Upper lobe of right lung (tissue), 1 donor: Measurements from ENCODE around the gene DTX2. TPM values are rescaled to one million over a fixed set of nuclear protein-coding genes. Genes with fewer than 3 reads are reported as not detected.
"Not testable (repeated sequence)": the region's sequence is repeated elsewhere in the genome, so short reads cannot be mapped to it uniquely, and the experiment has no call there.

Experiments
- ATAC-seq: fragments of 200-7000 bp; cut with Tn5 transposase; one replicate; pipeline ENCODE4 v1.9.1; 2020; ENCODE audit warnings: mild to moderate bottlenecking, moderate library complexity
- DNase-seq: peaks from one replicate; pipeline ENCODE4 v3.0.0-alpha.2; 2020
- H3K27ac ChIP-seq: fragments of 200-600 bp; one replicate; pipeline ENCODE4 v1.8.0; 2022
- H3K27me3 ChIP-seq: fragments of 200-600 bp; one replicate; pipeline ENCODE4 v1.8.0; 2022; ENCODE audit warnings: mild to moderate bottlenecking
- H3K36me3 ChIP-seq: fragments of 200-600 bp; one replicate; pipeline ENCODE4 v1.8.0; 2022
- H3K4me1 ChIP-seq: fragments of 200-600 bp; one replicate; pipeline ENCODE4 v1.8.0; 2022
- H3K4me3 ChIP-seq: fragments of 200-600 bp; one replicate; pipeline ENCODE4 v1.8.0; 2022; ENCODE audit warnings: mild to moderate bottlenecking
- H3K9me3 ChIP-seq: fragments of 200-600 bp; one replicate; pipeline ENCODE4 v1.8.0; 2022
- CTCF ChIP-seq: fragments of 200-600 bp; IDR thresholded peaks from one replicate; pipeline ENCODE4 v1.8.0; 2022; ENCODE audit warnings: antibody characterized with exemption
- intact Hi-C: fragments of 100-400 bp; cut with DNase I; formaldehyde crosslinking; loops from one replicate; pipeline ENCODE4 v1.11.0; 2022
- total RNA-seq: library from RNA; stranded (reverse); fragmentation: NEBNext Ultra II Directional; extraction: Animal tissue kit (Norgen Biotek cat#: 25700); gene quantifications from one replicate; pipeline ENCODE4 v1.2.1, GENCODE V29; 2021
- donor health status: DM: no; HTN: yes; CAD: no; lungs with severe emphysema.

Gene DTX2
- total RNA-seq, 1 donor from 2014 or later, result 25.6 TPM

GRCh38 chr7:76425156-76425555 lies 36.4 kb upstream of the DTX2 start:
- Histone ChIP-seq H3K9me3 (no peaks in the 10 kb centered on the region), H3K27me3 (no peaks in the 10 kb centered on the region), H3K27ac (no peak overlapping the region), H3K36me3 (no peaks in the 10 kb centered on the region), H3K4me1 (peaks cover 4% of the 10 kb centered on the region), H3K4me3 (no peak overlapping the region)
- intact Hi-C loops, result no loop called here
- ATAC-seq (no peak), DNase-seq (no peak)
- no peak for TF ChIP-seq CTCF

- H3K4me1 ChIP-seq, DNase-seq, H3K9me3 ChIP-seq, H3K27me3 ChIP-seq, intact Hi-C loops, ATAC-seq, H3K27ac ChIP-seq, H3K36me3 ChIP-seq, H3K4me3 ChIP-seq: not testable (repeated sequence)
Observed at GRCh38 chr7:76425558-76425957, 36.0 kb upstream of the DTX2 start.

- intact Hi-C loops, result no loop called here
- Histone ChIP-seq H3K4me1 (peaks cover 4% of the 10 kb centered on the region), H3K36me3 (no peaks in the 10 kb centered on the region), H3K27me3 (no peaks in the 10 kb centered on the region), H3K9me3 (no peaks in the 10 kb centered on the region), H3K27ac (no peak overlapping the region), H3K4me3 (no peak overlapping the region)
- no peak for TF ChIP-seq CTCF
- ATAC-seq (no peak), DNase-seq (no peak)
Observed at GRCh38 chr7:76426246-76426645, 35.3 kb upstream of the DTX2 start.

GRCh38 chr7:76427635-76428034 lies 33.9 kb upstream of the DTX2 start:
- DNase-seq (no peak), ATAC-seq (no peak)
- no peak for TF ChIP-seq CTCF
- Histone ChIP-seq H3K36me3 (no peaks in the 10 kb centered on the region), H3K4me3 (no peak overlapping the region), H3K27ac (no peak overlapping the region), H3K4me1 (peaks cover 4% of the 10 kb centered on the region), H3K27me3 (no peaks in the 10 kb centered on the region), H3K9me3 (no peaks in the 10 kb centered on the region)
- intact Hi-C loops, result no loop called here

GRCh38 chr7:76428149-76428823 lies 33.2 kb upstream of the DTX2 start:
- Histone ChIP-seq H3K4me3 (no peak overlapping the region), H3K4me1 (peaks cover 4% of the 10 kb centered on the region), H3K27ac (no peak overlapping the region), H3K27me3 (no peaks in the 10 kb centered on the region), H3K36me3 (no peaks in the 10 kb centered on the region), H3K9me3 (no peaks in the 10 kb centered on the region)
- intact Hi-C loops, result no loop called here
- TF ChIP-seq CTCF, result no peak
- no peak for ATAC-seq
- DNase-seq, result no peak

GRCh38 chr7:76428868-76429805 lies 32.4 kb upstream of the DTX2 start:
- Histone ChIP-seq H3K4me1 (peaks cover 4% of the 10 kb centered on the region), H3K9me3 (no peaks in the 10 kb centered on the region), H3K4me3 (no peak overlapping the region), H3K36me3 (no peaks in the 10 kb centered on the region), H3K27ac (no peak overlapping the region), H3K27me3 (no peaks in the 10 kb centered on the region)
- no peak for TF ChIP-seq CTCF
- peak; percentile 67 for ATAC-seq
- intact Hi-C loops, result no loop called here
- DNase-seq, result no peak
